ENCODE measurements around the gene HDAC4. TPM values are rescaled to one million over a fixed set of nuclear protein-coding genes. Genes with fewer than 3 reads are reported as not detected.

HDAC4 gene
- total and polyA plus RNA-seq, 9 of the 15 experiments (the other 6 are each of a cell fraction or from before 2014, with no cell fraction given), result 0.11 to 20.2 (median 4.0) TPM

GRCh38 chr2:239249776-239250175, 151.0 kb downstream of the HDAC4 start:
- Histone ChIP-seq H3K79me2 (ENCODE audit: control insufficient read depth, insufficient read depth, low read length) (peaks cover 22% of the 10 kb centered on the region; the same call in 2 of the 3 replicates), H3K9me1 (ENCODE audit: control insufficient read depth, insufficient read depth, low read length) (no peaks in the 10 kb centered on the region), H3K36me3 (ENCODE audit: control insufficient read depth, insufficient read depth, low read length) (no peaks in the 10 kb centered on the region), H3K27me3 (ENCODE audit: control insufficient read depth in 2 of 2, insufficient read depth in 2 of 2, low read length in 2 of 2) (no peaks in the 10 kb centered on the region), H3K9me3 (replicated peaks; ENCODE audit: control insufficient read depth, insufficient read depth, low read depth, low read length) (no peaks in the 10 kb centered on the region), H3K27ac (ENCODE audit: extremely low read depth, low read depth, low read length) (no peak overlapping the region), H3K4me2 (ENCODE audit: insufficient read depth, low read length) (no peak overlapping the region), H3K4me1 (replicated peaks in 1 of 2; ENCODE audit: control insufficient read depth in 2 of 2, insufficient read depth in 2 of 2, low read length in 2 of 2) (peaks cover 0 to 29% of the 10 kb centered on the region in 2 experiments; a peak in 3 of 5 replicates), H4K20me1 (replicated peaks; ENCODE audit: control insufficient read depth, insufficient read depth, low read length) (no peaks in the 10 kb centered on the region), H3K9ac (ENCODE audit: insufficient read depth in 1 of 2, low read depth in 2 of 2, low read length in 2 of 2) (no peak overlapping the region; a peak in 1 of 4 replicates), H2AFZ (ENCODE audit: low read depth, low read length) (no peak overlapping the region), H3K4me3 (no peak overlapping the region)
- FAIRE-seq, result no peak
- 90% methylated on average over 16 of the region's 17 CpGs for WGBS (ENCODE audit: insufficient coverage, low coverage, missing lambda C conversion rate)
- ChIA-PET POLR2A (interaction anchor here (1.2 kb wide), 1 partner anchor 45 kb away, joined by 3 read pairs; no protein-coding TSS in a partner anchor), CTCF (ENCODE audit: low intra/inter-chr PET ratio) (no interaction called here)
- BruUV-seq (replicated peaks), result no TSS peak
- in situ Hi-C loops (cut with MboI), result no loop called here
- TF ChIP-seq E2F5 (CRISPR knock-in tag; IDR thresholded peaks at IDR 0.05) (no peak), FOXJ3 (CRISPR knock-in tag; IDR thresholded peaks at IDR 0.05) (no peak), BHLHE40 (IDR thresholded peaks at IDR 0.05; ENCODE audit: low read length) (no peak), SIN3B (IDR thresholded peaks at IDR 0.05; ENCODE audit: low read depth) (no peak), HDAC1 (IDR thresholded peaks at IDR 0.05) (no peak), ZNF263 (CRISPR knock-in tag; IDR thresholded peaks at IDR 0.05; ENCODE audit: borderline replicate concordance) (no peak), ZNF764 (CRISPR knock-in tag; IDR thresholded peaks at IDR 0.05; ENCODE audit: low read depth) (no peak), NCOA1 (IDR thresholded peaks at IDR 0.05; ENCODE audit: low read depth) (no peak), ZFP1 (CRISPR knock-in tag; IDR thresholded peaks at IDR 0.05) (no peak), PHTF2 (CRISPR knock-in tag; IDR thresholded peaks at IDR 0.05) (no peak), SMARCA5 (IDR thresholded peaks at IDR 0.05) (no peak), CBFA2T3 (IDR thresholded peaks at IDR 0.05) (no peak), KLF6 (CRISPR knock-in tag; IDR thresholded peaks at IDR 0.05; ENCODE audit: borderline replicate concordance) (no peak), USF1 (CRISPR knock-in tag; IDR thresholded peaks at IDR 0.05) (no peak), ZNF239 (CRISPR knock-in tag; IDR thresholded peaks at IDR 0.05) (no peak), ZNF699 (CRISPR knock-in tag; IDR thresholded peaks at IDR 0.05; ENCODE audit: insufficient replicate concordance) (no peak), ZNF354B (CRISPR knock-in tag; IDR thresholded peaks at IDR 0.05) (no peak), ZNF75A (CRISPR knock-in tag; IDR thresholded peaks at IDR 0.05) (no peak), ZNF707 (CRISPR knock-in tag; conservative IDR thresholded peaks at IDR 0.05) (no peak), MEF2A (IDR thresholded peaks at IDR 0.05; ENCODE audit: control insufficient read depth, low read depth, low read length) (no peak)
- no peak for ATAC-seq
- no peak for DNase-seq (ENCODE audit: extremely low read depth in 1 of 4, low spot score in 3 of 4)
- intact Hi-C loops (cut with micrococcal nuclease), result no loop called here
